ENCODE measurements around the gene ZC3H18.

The ZC3H18 gene

DNA sequence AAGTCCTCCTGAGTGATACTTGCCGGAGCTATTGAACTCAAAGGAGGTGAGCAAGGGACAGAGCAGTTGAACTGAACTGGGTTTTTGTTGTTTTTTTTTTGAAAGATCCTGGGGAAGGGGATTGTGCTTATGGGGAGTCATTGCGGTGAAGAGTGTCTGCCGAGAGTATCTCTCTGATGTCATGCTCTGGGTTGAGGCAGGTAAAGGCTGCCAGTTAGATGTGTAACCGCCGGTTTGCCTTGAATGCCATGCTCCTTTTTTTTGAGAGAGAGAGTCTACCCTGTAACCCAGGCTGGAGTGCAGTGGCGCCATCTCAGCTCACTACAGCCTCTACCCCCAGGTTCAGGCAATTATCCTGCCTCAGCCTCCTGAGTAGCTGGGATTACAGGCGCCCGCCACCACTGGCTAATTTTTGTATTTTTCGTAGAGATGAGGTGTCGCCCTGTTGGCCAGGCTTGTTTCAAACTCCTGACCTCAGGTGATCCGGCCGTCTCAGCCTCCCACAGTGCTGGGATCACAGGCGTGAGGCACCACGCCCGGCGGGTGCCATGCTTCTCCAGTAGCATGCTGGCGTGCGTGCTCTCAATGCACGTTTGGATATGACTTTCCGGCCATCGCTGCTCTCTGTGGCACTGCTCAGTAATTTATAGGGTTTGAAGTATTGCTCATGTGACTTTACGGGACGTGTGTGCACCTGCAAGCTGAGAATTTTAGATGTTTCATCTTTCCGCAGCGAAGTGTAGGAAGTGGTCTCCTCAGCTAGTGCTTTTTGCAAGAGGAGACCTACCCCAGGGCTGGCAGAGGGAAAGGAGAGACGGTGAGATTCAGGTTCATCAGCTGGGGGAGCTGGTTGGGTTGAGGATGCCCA lies 8.5 kb downstream of the ZC3H18 start:
- in situ Hi-C loops (cut with MboI; ENCODE audit: low sequenced_read_pairs), result no loop called here

DNA sequence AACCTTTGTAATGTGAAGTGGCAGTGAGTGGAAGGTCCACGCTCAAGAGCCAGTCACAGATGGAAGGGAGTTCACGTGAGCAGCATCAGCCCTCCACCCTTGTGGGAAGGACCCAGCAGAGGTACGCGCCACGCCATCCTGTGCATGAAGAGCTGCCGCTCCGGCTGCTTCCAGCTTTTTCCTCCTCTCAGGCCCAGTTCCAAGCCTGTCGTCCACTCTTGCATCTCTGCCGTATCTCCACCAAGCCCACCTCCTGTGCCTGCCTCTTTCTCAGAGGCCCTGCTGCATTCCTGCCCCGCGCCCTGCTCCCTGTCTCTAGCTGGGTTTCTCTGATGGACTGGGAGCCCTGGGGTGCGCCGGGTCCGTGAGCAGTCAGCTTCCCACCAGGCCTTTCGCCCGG lies 10.2 kb downstream of the ZC3H18 start:
- in situ Hi-C loops (cut with MboI; ENCODE audit: low sequenced_read_pairs), result no loop called here

DNA sequence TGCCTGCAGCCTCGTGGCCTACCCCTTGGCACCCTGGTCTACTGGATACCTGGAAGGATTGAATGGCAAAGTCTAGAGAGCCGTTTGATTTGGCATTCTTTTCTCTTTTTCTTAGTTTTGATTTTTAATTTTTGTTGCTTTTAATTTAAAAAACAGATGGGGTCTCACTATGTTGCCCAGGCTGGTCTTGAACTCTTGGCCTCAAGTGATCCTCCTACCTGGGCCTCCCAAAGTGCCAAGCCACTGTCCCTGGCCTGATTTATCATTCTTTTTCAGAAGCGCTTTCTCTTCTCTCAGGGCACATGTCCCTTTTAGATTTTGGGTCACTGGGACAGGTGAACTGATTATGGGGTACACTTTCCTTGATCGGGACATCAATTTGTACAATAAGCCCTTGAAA lies 10.8 kb downstream of the ZC3H18 start:
- in situ Hi-C loops (cut with MboI; ENCODE audit: low sequenced_read_pairs), result no loop called here

DNA sequence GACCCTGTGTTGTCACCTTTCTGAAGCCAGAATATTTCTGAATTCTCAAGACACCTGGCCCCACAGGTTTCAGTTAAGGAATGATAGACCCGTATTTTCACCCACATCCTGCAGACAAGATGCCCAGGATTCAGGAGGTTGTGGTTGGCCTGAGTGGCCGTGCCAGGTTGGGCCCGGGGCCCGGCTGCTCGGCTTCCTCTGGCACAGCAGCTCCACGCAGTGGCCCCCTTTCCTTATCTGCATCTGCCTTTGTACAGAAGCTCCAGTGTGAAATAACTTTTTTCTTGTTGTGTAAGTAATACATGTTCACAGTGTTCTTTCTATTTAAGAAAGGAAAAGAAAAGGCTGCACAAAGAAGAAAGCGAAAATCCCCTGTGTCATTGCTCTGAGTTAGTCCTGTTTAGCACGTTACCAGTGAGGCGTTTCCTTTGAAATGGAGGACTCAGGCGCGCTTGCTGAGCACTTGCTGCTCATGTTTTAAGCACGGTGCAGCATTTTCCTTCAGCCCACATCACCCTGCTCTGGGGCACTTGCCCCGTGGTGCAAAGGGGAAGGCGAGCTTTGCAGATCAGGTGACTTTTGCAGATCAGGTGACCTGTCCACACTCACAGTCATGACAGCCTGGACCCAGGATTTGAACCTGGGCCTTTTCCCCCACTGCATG lies 12.8 kb downstream of the ZC3H18 start:
- in situ Hi-C loops (cut with MboI; ENCODE audit: low sequenced_read_pairs), result no loop called here

DNA sequence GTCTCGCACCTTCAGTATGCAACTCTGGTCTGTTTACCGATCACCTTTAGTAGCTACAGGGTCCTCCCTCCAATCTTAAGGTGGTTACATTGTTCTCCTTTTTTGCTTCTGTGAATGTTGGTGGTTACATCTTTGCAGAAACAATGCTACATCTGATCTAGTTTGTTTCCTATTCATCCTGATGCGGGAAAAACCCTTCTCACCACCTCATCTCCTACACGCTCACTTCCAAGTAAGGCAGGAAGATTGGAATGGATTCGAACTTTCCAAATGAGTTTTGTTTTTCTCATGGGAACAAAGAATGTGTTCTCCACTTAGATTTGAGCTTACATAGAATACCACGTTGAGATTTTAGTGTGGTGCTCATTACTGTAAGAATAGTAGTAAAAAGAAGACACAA lies 14.5 kb downstream of the ZC3H18 start:
- in situ Hi-C loops (cut with MboI; ENCODE audit: low sequenced_read_pairs), result no loop called here

DNA sequence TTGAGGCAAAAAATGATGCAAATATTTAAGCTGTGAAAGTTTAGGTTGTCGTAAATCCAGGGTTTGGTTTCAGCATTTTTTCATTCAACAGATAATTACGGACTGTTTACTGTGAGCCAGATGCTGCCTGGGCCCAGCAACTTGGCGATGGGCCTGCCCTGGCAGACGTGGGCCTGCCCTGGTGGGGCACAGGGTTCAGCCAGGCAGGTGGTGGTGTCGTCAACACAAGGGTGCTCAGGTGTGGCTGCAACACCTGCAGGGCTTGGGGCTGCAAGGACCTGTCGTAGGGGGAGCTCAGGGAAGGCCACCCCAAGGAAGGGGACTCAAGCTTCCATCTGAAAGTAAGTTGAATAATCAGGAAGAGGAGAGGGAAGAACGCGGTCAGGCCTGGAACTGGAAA lies 15.1 kb downstream of the ZC3H18 start:
- in situ Hi-C loops (cut with MboI; ENCODE audit: low sequenced_read_pairs), result no loop called here

DNA sequence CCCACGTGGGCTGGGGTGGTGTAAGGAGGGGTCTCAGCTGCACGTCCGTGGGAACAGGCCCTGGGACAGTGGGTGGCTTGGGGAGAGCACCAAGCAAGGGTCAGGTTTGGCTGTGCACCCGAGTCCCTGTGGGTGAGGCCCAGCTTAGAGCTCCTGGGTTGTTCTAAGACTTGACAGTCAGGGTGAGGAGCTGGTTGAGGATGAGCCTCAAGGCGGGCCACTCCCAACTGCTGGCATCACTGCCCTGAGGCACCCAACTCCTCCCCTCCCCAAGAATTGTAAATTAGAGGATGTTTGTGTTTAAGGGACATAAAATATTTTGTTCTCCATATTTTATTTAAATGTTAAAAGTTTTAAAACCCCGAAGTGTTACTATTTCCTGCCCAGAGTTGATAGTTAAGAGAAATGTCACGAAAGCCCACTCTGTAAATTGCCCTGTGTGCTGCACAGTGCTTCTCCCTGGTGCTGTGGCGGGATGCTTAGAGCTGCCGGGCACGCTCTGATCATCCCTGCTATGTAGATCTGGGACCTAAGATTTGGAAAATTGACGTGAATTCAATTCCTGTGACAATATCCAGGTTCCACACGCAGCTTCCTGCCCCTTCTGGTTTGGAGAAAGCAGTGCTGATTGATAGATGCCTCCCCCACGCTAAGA lies 15.9 kb downstream of the ZC3H18 start:
- in situ Hi-C loops (cut with MboI; ENCODE audit: low sequenced_read_pairs), result no loop called here

DNA sequence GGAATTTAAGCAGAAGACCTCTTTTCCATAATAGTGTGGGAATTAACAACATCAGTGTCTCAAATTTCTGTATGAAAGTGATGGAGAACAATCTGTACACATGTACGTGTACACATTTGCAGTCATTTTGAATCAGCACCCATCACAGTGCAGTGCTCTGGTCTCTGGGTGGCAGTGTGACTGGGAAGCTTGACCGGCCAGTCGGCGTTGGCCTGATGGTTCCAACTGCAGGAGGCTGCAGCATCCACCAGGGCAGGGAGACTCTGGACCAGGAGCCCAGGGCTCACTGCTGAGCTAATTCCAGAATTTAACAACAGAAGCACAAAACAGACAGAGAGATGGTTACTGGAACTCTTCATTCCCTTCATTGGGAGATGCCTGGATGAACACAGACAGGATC lies 17.9 kb downstream of the ZC3H18 start:
- in situ Hi-C loops (cut with MboI; ENCODE audit: low sequenced_read_pairs), result no loop called here

DNA sequence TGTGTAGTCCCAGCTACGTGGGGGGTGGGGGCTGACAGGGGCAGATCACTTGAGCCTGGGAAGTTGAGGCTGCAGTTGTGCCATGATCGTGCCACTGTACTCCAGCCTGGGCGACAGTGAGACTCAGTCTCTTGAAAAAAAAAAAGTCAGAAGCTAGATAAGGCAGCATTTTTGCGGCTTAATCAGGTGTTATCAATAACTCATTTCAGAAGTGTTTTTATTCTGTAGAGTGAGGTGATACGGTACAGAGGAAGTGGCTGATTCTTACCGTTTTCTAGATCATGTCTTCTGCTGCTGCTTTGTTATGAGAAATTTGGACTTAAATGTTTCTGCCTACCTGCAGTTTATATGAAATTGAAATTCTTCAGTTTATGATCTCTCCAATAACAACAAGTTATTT lies 18.6 kb downstream of the ZC3H18 start:
- in situ Hi-C loops (cut with MboI; ENCODE audit: low sequenced_read_pairs), result no loop called here

DNA sequence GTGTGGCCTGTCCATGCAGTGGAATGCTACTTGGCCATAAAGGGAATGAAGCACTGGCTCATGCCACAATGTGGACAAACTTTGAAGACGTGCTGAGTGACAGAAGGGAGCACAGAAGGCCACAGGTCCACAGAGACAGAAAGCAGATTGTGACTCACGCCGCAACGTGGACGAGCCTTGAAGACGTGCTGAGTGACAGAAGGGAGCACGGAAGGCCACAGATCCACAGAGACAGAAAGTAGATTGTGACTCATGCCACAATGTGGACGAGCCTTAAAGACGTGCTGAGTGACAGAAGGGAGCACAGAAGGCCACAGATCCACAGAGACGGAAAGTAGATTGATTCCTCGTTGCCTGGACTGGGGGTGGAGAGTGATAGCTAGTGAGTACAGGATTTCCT lies 19.2 kb downstream of the ZC3H18 start:
- in situ Hi-C loops (cut with MboI; ENCODE audit: low sequenced_read_pairs), result no loop called here

DNA sequence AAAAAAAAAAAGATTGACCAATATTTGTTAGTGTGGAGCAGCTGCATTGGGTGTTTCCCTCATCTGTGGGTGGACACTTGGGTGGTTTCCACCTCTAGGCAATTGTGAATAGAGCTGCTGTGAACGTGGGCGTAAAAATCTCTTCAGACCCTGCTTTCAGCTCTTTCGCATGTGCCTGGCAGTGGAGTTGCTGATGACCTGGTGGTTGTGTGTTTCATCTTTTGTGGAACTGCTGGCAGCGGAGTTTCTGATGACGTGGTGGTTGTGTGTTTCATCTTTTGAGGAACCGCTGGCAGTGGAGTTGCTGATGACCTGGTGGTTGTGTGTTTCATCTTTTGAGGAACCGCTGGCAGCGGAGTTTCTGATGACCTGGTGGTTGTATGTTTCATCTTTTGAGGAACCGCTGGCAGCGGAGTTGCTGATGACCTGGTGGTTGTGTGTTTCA lies 21.4 kb downstream of the ZC3H18 start:
- in situ Hi-C loops (cut with MboI; ENCODE audit: low sequenced_read_pairs), result no loop called here

DNA sequence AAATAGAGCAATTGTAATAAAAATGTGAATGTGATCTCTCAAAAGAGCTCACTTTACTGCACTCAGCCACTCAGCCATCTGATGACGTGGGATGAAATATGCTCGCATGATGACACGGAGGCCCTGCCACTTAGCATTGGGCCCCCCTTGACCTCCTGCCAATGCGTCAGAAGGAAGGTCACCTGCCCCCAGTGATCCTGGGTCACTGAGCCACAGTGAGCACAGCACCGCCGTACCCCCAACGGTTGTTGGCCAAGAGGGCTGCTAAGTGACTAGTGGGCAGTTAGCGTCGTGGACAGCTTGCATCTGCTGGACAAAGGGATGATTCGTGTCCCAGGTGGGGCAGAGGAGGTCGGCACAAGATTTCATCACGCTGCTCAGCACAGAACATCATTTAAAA lies 22.9 kb downstream of the ZC3H18 start:
- in situ Hi-C loops (cut with MboI; ENCODE audit: low sequenced_read_pairs), result no loop called here

DNA sequence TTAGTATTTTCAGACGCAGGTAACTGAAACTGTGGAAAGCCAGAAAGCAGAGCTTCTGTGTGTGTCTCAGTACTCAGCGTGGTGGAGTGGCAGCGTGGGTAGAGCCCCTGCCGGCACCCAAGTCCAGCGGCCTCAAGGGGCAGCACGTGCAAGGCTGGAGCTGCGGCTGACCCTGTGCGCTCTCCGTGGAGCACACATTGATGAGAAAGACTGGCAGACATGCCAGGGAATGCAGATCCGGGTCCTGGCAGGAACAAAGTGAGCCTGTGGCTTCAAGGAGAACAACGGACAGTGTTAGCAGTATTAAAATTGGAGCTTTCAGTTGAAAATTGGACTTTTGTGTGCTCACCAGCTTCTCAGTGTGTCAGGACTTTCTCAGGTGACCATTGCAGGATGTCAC lies 23.3 kb downstream of the ZC3H18 start:
- in situ Hi-C loops (cut with MboI; ENCODE audit: low sequenced_read_pairs), result no loop called here

DNA sequence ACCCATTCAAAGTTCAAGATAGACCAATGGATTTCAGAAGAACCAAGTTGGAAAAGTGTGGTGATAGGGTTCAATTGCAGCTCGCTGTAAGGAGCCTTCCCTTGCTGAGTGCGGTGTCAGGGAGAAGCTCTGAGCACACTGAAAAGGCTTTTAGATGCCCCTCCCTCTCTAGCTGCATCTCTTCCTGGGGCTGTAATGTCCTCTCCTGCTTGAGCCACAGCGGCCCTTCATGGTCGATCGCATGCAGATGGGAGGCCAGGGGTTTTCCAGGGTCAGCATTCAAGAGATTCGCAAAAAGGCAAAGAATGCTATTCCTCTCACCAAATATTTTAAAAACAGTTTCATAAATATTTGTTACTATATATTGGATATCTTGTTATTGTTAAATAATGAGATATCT lies 23.7 kb downstream of the ZC3H18 start:
- in situ Hi-C loops (cut with MboI; ENCODE audit: low sequenced_read_pairs), result no loop called here

DNA sequence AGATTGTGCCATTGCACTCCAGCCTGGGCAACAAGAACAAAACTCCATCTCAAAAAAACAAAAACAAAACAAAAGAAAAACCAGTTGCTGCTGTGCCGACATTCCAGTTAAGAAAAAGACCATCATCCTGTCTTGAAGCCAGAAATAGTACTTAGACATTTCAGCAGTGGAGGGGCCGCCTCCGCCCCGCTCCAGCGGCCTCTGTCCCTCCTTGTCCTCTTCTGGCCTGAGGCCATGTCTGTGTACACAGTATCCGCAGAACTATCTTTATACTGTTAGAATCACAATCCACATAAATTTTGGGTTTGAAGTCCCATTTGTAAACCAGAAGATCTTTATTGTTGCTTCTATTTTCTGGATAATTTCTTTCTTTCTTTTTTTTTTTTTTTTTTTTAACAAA lies 24.9 kb downstream of the ZC3H18 start:
- in situ Hi-C loops (cut with MboI; ENCODE audit: low sequenced_read_pairs), result no loop called here

DNA sequence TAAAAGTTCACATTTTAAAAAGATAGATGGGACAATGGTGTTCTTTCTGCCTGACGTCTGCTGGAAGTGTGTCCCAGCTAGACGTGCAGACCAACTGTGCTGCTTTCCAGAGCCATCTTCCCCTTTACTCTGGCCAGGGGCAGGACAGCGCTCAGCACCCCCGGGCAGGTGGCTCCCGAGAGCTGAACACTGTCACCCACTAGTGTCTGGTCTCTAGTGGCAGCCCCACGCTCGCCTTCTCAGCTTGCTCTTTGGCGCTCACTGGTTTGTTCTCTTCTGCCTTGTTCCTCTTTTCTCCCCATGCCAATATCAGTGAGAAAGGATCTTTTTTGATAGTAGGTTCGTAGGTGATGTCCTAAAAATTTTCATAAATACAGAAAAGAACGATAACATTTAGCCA lies 25.7 kb downstream of the ZC3H18 start:
- in situ Hi-C loops (cut with MboI; ENCODE audit: low sequenced_read_pairs), result no loop called here

DNA sequence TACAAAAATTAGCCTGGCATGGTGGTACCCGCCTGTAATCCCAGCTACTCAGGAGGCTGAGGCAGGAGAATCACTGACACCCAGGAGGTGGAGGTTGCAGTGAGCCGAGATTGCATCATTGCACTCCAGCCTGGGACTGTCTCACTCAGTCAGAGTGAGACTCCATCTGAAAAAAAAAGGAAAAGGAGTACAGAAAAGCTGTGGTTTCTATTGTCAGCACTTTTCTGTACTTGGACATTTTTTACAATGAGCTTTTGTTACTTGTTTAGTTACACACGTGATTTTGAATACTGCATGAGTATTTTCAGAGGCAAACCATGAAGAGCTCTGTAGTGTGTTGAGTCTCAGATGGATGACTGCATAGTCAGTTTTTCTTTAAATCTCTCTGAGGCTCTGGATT lies 26.3 kb downstream of the ZC3H18 start:
- in situ Hi-C loops (cut with MboI; ENCODE audit: low sequenced_read_pairs), result no loop called here

DNA sequence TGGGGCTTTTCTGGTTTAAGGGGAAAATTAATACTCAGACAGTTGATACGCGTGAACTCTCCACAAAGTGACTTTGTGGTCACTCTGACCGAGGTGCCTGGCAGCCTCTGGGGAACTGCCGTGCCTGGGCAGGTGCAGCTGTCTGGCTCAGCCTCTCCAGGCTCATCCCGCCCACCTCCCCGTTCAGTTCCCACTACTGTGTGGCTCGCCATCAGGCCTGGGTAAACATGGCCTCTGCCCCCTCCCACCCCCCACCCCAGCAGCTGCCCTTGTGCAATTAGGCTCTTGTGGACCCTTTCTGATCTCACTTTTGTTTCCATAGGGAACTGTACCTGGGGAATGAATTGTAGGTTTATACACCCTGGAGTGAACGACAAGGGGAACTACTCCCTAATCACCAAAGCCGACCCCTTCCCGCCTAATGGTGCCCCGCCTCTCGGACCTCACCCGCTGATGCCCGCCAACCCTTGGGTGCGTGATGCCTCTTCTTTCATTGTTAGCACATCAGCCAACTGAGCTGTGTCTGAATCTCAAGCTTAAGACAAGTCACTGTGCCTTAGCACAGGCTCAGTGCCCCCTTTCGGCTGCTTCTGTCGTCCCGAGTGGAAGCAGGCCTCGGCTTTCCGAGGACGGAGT lies 27.8 kb downstream of the ZC3H18 start:
- in situ Hi-C loops (cut with MboI; ENCODE audit: low sequenced_read_pairs), result no loop called here

DNA sequence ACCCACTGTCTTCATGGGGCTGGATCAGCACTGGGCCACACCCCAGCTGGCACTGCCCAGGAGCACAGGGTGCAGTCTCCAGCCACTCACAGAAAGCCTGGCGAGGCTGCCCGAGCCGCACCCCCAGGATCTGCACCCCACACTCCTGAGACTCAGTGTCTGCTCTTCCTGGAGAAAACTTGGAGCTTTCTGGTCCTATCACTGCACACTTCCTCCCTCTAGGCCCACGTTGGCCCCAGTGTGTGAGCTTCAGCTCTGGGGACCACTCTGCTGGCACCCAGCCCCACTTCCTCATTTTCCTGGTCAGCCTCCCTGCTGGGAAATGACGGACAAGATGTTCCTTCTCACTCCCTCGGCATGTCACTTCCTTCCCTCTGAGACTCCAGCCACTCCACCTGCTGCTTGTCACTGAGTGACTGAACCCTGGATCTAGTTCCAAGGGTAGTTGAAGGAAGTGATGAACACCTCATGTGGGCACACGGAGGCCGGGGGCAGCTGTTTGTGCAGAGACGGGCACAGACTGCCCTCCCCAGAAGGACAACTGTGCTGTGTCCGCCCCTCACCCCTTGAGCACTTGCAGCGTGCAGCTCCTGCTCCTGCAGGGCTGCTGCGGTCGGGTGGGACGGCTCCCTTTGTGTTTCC lies 29.0 kb downstream of the ZC3H18 start:
- in situ Hi-C loops (cut with MboI; ENCODE audit: low sequenced_read_pairs), result no loop called here

DNA sequence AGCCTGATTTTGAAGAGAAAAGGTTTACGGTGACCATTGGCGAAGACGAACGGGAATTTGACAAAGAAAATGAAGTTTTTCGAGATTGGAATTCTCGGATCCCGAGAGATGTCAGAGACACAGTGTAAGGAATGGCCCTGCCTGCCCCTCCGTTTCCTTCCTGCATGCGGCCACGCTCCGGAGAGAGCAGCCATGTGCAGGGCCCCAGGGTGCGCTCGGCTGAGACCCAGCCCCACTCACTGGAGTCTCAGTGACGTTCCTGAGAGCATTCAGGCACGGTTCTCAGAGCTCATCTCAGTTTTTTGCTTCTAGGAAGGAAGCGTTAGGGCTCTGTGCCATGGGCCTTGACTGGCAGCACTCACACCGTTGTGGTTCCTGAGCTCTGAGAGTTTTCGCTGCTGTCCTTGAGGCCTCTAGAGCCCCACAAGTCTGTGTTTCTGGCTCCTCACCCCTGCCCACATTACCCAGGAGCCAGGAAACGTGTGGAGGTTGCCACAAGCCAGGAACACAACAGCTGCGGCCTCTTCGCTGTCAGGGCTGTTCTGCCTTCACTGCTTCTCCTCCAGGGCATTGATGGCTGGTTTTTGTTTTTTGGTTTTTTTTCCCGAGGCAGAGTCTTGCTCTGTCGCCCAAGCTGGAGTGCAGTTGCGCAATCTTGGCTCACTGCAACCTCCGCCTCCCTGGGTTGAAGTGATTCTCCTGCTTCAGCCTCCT lies 29.8 kb downstream of the ZC3H18 start:
- in situ Hi-C loops (cut with MboI; ENCODE audit: low sequenced_read_pairs), result no loop called here

Measured in HL-60/S4 treated with retinoic acid at 250 ng/mL for 4 days and 3 days (cell line).